T-helper 2 cell treated with Interferon-gamma antibody and Interleukin-4, amounts not matched to agents 5 μg/mL and 100 μg/mL, for 36 hours (primary cell): ENCODE measurements around the gene UNC5C.
"Not testable (repeated sequence)": the region's sequence is repeated elsewhere in the genome, so short reads cannot be mapped to it uniquely, and the experiment has no call there.

ENCODE experiments used
- DNase-seq: peaks from one replicate; pipeline ENCODE4 v3.0.0; 2021; ENCODE audit warnings: low spot score
- H3K27ac Mint-ChIP-seq: one replicate; pipeline ENCODE4 v1.8.0; 2021; ENCODE audit warnings: mild to moderate bottlenecking, mixed read lengths
- H3K27me3 Mint-ChIP-seq: one replicate; pipeline ENCODE4 v1.8.0; 2021; ENCODE audit warnings: low read depth, mixed read lengths
- H3K36me3 Mint-ChIP-seq: one replicate; pipeline ENCODE4 v1.8.0; 2021; ENCODE audit warnings: low read depth, mixed read lengths
- H3K4me1 Mint-ChIP-seq: one replicate; pipeline ENCODE4 v1.8.0; 2021; ENCODE audit warnings: low read depth, mixed read lengths
- H3K4me3 Mint-ChIP-seq: one replicate; pipeline ENCODE4 v1.8.0; 2022; ENCODE audit warnings: mild to moderate bottlenecking, moderate library complexity, mixed read lengths
- H3K9me3 Mint-ChIP-seq: one replicate; pipeline ENCODE4 v1.8.0; 2021; ENCODE audit warnings: mixed read lengths

The UNC5C gene

DNA sequence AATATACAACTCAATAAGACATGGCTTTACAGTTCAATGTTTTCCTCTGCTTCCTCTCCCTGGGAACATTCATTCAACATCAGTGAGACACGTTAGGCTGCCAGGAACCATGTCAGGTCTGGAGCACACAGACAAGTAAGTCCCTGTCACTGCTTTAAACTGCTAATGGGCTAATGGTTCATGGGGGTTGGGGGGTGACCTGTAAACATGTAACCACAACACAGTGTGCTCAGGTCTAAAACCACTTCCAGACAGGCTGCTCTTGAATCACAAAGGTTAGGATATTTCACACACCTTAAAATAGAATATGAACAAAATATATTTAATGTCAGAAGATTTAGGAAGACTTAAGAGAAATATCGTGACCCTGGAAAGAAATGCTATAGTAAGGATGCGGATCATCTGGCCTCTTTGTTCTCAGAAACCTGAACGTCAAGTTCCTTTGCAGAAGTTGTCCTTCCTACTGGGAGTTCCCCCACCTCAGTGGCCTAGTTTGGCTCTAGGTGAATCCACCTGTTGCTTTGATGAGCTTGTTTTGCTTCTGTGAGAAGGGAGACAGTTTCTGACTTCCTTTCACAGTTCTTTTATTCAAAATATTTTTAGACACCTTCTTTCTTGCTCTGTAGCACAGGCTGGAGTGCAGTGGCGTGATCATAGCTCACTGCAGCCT is 359.9 kb downstream of the UNC5C start:
- no peak for DNase-seq
- peaks cover 16% of the 10 kb centered on the region for H3K4me1 Mint-ChIP-seq
- no peaks in the 10 kb centered on the region for H3K36me3 Mint-ChIP-seq
- no peaks in the 10 kb centered on the region for H3K27me3 Mint-ChIP-seq
- no peak overlapping the region for H3K4me3 Mint-ChIP-seq
- H3K27ac Mint-ChIP-seq, result no peak overlapping the region
- no peaks in the 10 kb centered on the region for H3K9me3 Mint-ChIP-seq

DNA sequence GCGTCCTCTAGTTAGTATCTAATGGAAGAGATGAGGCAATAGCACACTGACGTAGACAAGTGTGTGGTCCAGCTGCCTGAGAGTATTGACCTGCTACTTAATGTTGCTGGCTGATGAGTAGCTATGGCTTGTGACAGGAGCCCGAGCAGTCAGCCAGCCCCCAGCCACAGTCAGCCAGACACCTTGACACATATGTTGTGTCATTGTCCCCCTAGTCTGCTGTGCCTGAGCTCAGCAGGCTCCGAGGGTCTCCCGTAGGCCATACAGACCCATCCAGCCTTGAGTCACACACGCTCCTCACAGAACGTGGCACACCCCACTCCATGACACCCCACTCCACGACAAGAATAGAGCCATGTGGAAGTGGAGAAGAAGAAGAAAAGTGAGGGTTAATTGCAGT is 362.1 kb downstream of the UNC5C start:
- Mint-ChIP-seq H3K4me1 (peaks cover 16% of the 10 kb centered on the region), H3K9me3 (no peaks in the 10 kb centered on the region), H3K27me3 (no peaks in the 10 kb centered on the region), H3K4me3 (no peak overlapping the region), H3K36me3 (no peaks in the 10 kb centered on the region), H3K27ac (no peak overlapping the region)
- DNase-seq, result no peak

DNA sequence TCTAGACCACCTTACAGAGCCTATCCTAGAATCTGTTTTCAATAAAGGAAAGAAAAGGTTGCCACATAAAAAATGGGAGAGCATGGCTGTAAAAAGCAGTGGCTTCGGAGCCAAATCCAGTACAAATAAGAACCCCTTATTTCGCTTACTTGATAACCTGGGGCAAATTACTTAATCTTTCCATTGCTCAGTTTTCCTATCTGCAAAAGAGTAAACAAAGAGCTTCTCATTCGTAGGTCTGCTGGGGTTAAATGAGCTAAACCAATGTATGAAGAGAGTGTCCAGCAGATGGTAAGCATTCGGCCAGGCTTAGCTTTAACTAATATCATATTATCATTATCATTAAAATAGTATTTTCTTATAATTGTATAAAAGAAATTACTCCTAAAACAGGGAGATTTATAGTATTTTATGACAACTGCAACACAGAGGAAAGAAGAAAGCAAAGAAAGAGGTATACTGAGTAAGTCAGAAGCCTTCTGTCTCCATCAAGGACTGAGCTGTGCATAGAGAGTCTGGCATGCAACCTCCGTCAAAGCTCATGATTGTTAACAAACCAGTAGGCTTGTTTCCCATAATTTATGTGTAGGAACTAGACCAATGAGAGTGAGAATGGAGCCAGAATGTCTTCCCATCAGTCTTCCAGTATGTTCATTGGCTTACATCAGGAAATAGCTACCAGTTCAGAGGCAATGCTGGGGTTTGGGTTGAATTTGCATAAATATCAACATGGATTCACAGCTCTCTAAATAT is 364.9 kb downstream of the UNC5C start:
- Mint-ChIP-seq H3K27me3 (no peaks in the 10 kb centered on the region), H3K9me3 (peaks cover 5% of the 10 kb centered on the region), H3K4me1 (peaks cover 16% of the 10 kb centered on the region), H3K27ac (no peak overlapping the region), H3K36me3 (no peaks in the 10 kb centered on the region), H3K4me3 (no peak overlapping the region)
- DNase-seq, result no peak

DNA sequence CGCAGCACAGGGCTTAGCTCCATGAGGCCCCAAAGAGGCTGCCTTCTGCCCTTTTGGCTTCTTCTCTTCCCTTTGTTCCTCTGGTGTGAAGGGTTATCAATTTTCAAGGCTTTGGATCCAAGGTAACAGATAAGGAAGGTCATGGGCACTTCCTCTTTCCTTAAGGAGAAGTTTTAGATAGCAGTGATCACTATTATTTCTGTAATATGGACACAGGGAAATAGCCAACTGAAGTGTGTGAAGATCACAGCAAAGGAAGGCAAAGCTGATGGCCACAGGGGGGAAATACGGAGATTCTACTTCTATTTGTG is 366.8 kb downstream of the UNC5C start:
- Mint-ChIP-seq H3K27me3 (no peaks in the 10 kb centered on the region), H3K4me3 (no peak overlapping the region), H3K36me3 (no peaks in the 10 kb centered on the region), H3K4me1 (peaks cover 11% of the 10 kb centered on the region), H3K9me3 (peaks cover 9% of the 10 kb centered on the region), H3K27ac (no peak overlapping the region)
- no peak for DNase-seq

DNA sequence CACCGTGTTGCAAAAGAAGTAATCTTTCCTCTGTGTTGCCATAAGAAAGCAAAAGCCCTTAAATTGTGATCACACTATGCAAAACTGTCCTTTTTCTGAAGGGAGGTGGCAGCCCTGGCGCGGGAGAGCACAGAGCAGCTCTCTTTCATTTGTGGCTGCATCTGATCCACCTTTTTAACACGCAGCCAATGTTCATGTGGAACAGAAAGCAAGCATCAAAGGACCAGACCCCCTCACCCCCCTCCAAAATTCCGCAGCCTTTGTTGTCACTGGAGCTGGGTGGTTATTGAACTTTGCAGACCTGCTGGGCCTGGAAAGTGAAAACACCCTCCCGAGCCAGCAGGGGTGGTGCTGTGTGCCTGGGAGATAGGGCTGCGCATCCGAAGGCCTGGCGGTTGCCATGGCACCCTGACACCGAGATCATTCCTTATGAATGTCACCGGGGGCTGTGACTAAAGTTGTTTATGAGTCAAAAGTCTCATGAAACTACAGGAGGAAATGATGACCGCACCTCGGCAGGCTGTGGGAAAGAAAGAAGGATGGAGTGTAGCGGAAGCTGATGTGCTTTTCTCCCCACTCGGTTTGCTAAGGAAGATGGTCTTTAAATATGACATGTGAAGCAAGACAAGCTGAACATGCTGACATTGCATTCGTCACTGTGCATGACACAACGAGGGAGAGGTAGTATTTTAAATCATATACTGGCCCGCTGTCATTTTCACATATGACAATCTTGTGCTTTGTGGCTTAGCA is 367.4 kb downstream of the UNC5C start:
- no peaks in the 10 kb centered on the region for H3K36me3 Mint-ChIP-seq
- peak; percentile 39 for DNase-seq
- peak overlapping the region; percentile 9 for H3K4me3 Mint-ChIP-seq
- H3K9me3 Mint-ChIP-seq, result peaks cover 10% of the 10 kb centered on the region
- peaks cover 11% of the 10 kb centered on the region for H3K4me1 Mint-ChIP-seq
- H3K27me3 Mint-ChIP-seq, result no peaks in the 10 kb centered on the region
- H3K27ac Mint-ChIP-seq, result no peak overlapping the region

DNA sequence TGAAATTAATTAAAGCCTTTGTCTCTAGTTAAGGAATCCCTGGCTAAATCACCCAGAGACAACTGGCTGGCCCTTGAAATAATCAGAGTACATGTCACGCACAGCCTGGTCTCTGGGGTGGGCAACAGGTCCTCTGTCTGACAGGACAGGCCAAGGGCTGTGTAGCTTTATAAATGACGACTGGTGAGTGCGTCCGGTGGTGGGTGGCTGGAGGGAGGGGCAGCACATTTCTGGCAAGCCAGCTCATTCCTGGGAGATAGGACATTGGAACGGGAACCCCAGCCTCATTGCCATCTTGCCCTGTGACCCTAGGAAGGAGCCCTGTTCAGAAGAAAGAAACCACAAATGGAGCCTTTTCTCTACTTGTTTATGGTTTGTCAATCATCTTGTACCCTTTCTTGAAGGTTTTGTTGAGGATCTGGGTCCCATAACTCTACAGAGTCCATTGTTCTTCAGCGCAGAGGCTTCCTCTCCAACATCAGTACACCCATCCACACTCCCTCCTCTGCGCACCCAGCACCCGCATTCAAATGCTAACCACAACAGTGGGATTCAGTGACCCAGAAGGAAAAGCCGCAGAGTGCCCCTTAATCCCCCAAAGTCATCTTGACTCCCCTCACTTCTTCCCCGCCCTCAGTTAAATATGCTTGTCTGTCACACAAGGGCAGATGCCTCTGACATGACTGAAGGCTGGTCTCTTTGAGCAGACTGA is 368.1 kb downstream of the UNC5C start:
- Mint-ChIP-seq H3K27ac (no peak overlapping the region), H3K27me3 (no peaks in the 10 kb centered on the region), H3K4me3 (no peak overlapping the region)

DNA sequence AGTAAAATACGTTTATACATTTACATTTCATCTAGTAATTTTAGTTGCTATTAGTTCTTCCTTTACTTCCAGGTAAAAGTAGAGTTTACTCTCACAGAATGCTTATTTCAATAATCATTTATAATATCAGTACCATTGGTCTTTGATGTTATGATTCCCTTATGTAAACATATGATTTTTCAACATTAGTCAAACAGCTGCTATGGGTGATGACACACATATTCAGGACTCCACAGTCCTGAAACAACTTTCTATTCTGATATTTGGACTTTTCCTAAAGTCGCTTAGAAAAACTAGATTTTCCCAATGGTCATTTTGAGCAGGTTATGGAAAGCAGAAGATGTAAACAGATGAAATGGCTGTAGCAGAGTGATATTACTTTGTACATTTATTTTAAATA is 369.8 kb downstream of the UNC5C start:
- H3K4me3 Mint-ChIP-seq, result no peak overlapping the region
- no peak for DNase-seq
- peaks cover 10% of the 10 kb centered on the region for H3K9me3 Mint-ChIP-seq
- H3K36me3 Mint-ChIP-seq, result no peaks in the 10 kb centered on the region
- H3K4me1 Mint-ChIP-seq, result peaks cover 11% of the 10 kb centered on the region
- H3K27me3 Mint-ChIP-seq, result no peaks in the 10 kb centered on the region
- no peak overlapping the region for H3K27ac Mint-ChIP-seq

More for the DNA sequence above, 368.1 kb downstream of the UNC5C start:
- DNase-seq, result no peak
- Mint-ChIP-seq H3K36me3 (no peaks in the 10 kb centered on the region), H3K4me1 (peaks cover 11% of the 10 kb centered on the region), H3K9me3 (peaks cover 10% of the 10 kb centered on the region)

DNA sequence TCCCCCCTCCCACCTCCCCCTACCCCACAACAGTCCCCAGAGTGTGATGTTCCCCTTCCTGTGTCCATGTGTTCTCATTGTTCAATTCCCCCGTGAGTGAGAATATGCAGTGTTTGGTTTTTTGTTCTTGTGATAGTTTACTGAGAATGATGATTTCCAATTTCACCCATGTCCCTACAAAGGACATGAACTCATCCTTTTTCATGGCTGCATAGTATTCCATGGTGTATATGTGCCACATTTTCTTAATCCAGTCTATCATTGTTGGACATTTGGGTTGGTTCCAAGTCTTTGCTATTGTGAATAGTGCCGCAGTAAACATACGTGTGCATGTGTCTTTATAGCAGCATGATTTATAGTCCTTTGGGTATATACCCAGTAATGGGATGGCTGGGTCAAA is 377.4 kb downstream of the UNC5C start:
- H3K4me3 Mint-ChIP-seq, H3K27me3 Mint-ChIP-seq, H3K36me3 Mint-ChIP-seq, H3K9me3 Mint-ChIP-seq, H3K27ac Mint-ChIP-seq, DNase-seq: not testable (repeated sequence)
- peaks cover 11% of the 10 kb centered on the region for H3K4me1 Mint-ChIP-seq

DNA sequence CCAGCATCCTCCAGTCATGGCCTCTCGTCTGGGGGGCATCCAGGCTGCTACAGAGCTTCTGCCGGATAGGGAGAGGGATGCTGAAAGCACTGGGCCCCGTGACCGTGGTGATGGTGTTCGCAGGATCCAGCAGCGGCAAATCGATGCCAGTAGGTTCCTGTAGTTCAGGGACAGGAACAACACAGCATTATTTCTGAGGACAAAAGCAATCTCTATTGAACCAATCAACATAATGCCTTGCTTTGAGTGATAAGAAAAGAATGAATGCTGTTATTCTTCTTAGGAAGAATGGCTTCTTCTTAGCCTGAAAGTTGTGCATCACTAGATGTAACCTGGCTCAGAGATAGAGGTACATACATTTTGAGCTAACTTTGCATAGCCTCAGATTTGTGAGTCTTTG is 378.6 kb downstream of the UNC5C start:
- no peak for DNase-seq
- H3K4me3 Mint-ChIP-seq, result no peak overlapping the region
- no peak overlapping the region for H3K27ac Mint-ChIP-seq
- no peaks in the 10 kb centered on the region for H3K9me3 Mint-ChIP-seq
- peaks cover 16% of the 10 kb centered on the region for H3K4me1 Mint-ChIP-seq
- H3K36me3 Mint-ChIP-seq, result no peaks in the 10 kb centered on the region
- H3K27me3 Mint-ChIP-seq, result no peaks in the 10 kb centered on the region

DNA sequence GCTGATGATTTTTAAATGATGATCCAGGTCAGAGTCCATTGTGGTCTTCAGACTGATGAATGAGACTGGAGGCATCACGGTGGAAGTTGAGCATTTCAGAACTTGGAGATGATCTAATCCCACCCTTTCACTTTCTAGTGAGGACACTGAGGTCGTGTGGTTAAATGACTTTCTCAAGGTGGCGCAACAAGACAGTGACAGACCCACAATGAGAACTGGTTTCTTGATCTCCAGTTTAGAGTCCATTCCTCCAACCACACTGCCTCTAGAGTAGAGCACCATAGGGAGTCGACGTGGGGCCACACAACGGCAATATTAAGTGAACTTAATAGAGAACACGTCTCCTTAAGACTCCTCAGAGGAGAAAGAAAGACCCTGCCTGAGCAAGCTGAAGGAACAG is 381.0 kb downstream of the UNC5C start:
- Mint-ChIP-seq H3K4me1 (peaks cover 16% of the 10 kb centered on the region), H3K9me3 (no peaks in the 10 kb centered on the region), H3K4me3 (no peak overlapping the region), H3K27ac (no peak overlapping the region), H3K36me3 (no peaks in the 10 kb centered on the region), H3K27me3 (peaks cover 1% of the 10 kb centered on the region)
- no peak for DNase-seq

DNA sequence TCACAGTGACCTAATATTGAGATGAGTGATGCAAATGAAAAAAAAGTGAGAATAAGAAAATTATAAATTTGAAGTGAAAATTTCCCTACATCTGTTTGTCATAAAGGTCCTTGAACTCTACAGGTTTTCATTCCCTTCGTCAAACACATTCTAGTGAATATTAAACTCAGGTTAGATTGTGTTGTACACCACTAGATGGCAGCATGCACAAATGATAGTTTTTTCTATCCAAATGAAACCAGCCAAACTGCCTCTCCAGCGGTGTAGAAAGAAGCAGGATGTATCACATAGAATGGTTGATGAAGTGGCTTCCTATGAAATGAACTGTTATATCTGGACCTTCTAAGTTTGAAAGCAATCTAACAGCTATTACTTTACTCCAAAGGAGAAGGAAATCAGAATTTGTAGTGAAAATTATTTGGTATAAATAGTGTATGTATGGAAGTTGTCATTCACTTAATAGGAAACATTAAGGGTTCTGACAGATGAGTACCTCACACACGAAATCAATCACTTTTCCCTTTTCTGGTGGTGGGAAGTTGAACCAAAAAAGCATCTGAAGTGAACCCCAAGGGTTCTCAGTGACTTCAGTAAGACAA is 382.7 kb downstream of the UNC5C start:
- H3K27me3 Mint-ChIP-seq, result peaks cover 2% of the 10 kb centered on the region
- H3K4me3 Mint-ChIP-seq, result no peak overlapping the region
- peak; percentile 27 for DNase-seq

DNA sequence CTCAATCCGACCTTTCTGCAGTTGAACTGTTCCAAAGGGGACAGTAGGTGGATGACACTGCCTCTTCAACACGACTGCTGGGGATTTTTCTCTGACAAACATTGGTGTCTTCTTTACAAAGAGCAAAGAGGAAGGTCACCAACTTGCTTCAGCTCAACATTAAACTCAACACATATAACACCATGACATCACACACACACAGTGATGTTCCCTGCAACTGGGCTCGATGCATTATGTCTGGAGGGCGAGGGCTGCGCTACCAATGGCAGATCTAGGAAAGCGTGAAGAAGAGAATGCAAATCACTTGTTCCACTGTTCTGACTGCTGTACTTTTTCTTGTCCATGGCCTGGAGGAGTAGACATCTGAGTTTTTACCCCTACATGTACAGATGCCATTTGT is 385.9 kb downstream of the UNC5C start:
- Mint-ChIP-seq H3K36me3 (no peaks in the 10 kb centered on the region), H3K4me1 (peaks cover 24% of the 10 kb centered on the region), H3K27me3 (peaks cover 8% of the 10 kb centered on the region), H3K27ac (no peak overlapping the region), H3K9me3 (no peaks in the 10 kb centered on the region), H3K4me3 (no peak overlapping the region)
- DNase-seq, result no peak

More for the DNA sequence above, 382.7 kb downstream of the UNC5C start:
- Mint-ChIP-seq H3K27ac (no peak overlapping the region), H3K9me3 (no peaks in the 10 kb centered on the region), H3K4me1 (peaks cover 16% of the 10 kb centered on the region), H3K36me3 (no peaks in the 10 kb centered on the region)

DNA sequence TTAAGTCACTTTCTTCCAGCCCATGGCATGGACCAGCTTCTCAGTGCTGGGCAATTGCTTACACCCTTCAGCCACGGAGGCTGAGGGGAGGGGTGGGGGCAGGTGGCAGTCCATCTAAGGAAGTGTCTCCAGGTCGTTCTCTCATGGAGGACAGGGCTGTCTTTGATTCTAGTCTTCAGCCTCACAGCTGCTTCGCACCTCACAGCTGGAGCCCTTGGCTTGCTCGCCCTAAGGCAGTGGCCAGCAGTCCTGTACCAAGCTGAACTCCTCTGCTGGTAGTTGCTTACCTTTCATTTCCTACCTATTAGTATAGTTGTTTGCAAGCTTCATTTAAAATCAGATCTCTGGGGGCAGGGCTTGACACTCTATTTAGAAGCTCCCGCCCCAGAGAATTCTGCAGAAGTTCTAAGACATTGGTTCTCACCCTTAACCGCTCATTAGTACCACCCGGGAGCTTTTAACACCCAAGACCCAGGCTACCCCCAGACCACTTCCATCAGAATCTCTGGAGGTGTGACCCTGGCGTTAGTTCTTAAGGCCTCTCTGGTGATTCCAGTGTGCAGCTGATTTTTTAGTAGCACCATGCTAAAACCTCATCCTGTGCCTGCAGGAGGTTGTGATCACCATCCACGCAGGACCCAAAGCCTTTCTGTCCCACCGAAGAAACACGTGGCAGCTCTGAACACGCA is 386.8 kb downstream of the UNC5C start:
- DNase-seq, result no peak
- Mint-ChIP-seq H3K4me1 (peaks cover 17% of the 10 kb centered on the region), H3K36me3 (no peaks in the 10 kb centered on the region), H3K27ac (no peak overlapping the region), H3K4me3 (no peak overlapping the region), H3K9me3 (no peaks in the 10 kb centered on the region), H3K27me3 (peaks cover 8% of the 10 kb centered on the region)
